ENCODE results near the gene LIPF. TPM values are rescaled to one million over a fixed set of nuclear protein-coding genes. Genes with fewer than 3 reads are reported as not detected.
"Not testable (repeated sequence)": the region's sequence is repeated elsewhere in the genome, so short reads cannot be mapped to it uniquely, and the experiment has no call there.

The LIPF gene
- total RNA-seq, 4 donors from 2014 or later, result not detected

DNA sequence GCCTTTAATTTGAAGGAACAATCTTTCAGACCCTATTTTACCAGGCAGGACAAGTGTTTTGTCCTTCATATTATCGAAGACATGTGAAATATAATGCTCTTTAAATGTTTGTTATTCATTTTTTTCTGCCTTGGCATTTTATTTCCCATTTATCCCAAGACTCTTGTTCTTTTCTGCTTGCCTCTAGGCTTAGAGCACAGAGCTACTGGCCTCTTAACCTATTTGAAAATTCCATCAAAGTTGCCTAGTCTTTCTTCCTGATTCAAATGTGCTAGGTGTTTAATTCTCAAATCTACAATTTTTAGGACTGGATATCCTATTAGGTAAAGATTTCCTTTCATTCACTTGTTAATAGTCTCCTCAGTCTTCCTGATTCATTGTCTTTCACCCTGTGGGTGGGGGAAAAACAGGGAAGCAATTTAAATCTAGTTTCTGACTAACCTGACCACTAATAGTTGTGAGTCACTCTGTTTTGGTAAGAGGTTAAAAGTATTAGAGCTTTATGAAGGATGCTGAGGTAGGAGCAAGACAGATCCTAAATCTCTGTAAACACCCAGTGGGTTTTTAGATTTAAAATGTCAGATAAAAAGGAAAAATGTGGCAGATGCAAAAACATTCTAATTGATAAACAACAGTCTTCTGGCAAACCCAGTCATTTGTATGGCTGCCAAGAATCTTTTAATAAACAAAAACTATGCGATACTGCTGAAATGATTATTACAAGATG, 43.4 kb downstream of the LIPF start:
- no peak for DNase-seq (ENCODE audit: low spot score in 2 of 2)
- H3K9me3 ChIP-seq, result no peaks in the 10 kb centered on the region
- H3K4me3 ChIP-seq, result no peak overlapping the region
- H3K4me1 ChIP-seq, result peaks cover 0 to 13% (median 4%) of the 10 kb centered on the region in 4 donors
- WGBS, 2 donors, result 35 to 47% methylated on average over 2 of the region's 2 CpGs
- TF ChIP-seq POLR2A (IDR thresholded peaks at IDR 0.05), result no peak
- H3K27ac ChIP-seq, result no peak overlapping the region
- no peaks in the 10 kb centered on the region for H3K27me3 ChIP-seq
- H3K36me3 ChIP-seq, result no peaks in the 10 kb centered on the region

DNA sequence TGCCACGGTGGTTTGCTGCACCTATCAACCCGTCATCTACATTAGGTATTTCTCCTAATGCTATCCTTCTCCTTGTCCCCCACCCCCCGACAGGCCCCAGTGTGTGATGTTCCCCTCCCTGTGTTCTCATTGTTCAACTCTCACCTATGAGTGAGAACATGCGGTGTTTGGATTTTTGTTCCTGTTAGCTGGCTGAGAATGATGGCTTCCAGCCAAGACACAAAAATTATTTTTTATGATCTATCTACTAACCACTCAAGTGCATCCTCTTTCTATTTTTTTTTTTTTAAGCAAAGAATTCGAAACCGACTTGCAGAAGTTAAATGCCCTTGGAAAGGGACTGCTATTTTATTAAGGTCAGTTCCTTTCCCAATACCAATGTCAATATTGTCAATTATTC, 45.1 kb downstream of the LIPF start:
- 51 to 61% methylated on average over 6 of the region's 6 CpGs for WGBS, 2 donors
- not testable (repeated sequence) for H3K4me3 ChIP-seq

DNA sequence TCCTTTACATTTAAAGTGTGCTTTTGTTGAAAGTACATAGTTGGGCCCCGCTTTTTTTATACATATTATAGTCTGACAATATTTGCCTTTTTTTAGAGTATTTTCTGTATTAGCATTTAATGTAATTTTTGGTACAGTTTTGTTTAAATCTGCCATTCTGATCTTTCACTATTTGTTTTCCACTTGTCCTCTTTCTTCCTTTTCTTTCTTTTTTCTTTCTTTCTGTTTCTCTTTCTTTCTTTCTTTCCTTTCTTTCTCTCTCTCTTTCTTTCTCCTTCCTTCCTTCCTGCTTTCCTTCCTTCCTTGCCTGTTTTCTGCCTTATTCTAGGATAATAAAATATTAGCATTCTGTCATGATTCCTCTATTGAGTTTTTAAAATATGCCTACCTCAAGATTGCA, 51.3 kb downstream of the LIPF start:
- WGBS, 2 donors, result 93 to 94% methylated on average over 1 of the region's 1 CpG
- TF ChIP-seq, protein P1, sequence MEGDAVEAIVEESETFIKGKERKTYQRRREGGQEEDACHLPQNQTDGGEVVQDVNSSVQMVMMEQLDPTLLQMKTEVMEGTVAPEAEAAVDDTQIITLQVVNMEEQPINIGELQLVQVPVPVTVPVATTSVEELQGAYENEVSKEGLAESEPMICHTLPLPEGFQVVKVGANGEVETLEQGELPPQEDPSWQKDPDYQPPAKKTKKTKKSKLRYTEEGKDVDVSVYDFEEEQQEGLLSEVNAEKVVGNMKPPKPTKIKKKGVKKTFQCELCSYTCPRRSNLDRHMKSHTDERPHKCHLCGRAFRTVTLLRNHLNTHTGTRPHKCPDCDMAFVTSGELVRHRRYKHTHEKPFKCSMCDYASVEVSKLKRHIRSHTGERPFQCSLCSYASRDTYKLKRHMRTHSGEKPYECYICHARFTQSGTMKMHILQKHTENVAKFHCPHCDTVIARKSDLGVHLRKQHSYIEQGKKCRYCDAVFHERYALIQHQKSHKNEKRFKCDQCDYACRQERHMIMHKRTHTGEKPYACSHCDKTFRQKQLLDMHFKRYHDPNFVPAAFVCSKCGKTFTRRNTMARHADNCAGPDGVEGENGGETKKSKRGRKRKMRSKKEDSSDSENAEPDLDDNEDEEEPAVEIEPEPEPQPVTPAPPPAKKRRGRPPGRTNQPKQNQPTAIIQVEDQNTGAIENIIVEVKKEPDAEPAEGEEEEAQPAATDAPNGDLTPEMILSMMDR (IDR thresholded peaks at IDR 0.05), result no peak
- no peak for TF ChIP-seq EP300 (IDR thresholded peaks at IDR 0.05)
- no peak for DNase-seq (ENCODE audit: low spot score in 2 of 2)
- Histone ChIP-seq H3K9me3 (no peaks in the 10 kb centered on the region), H3K4me1 (no peaks in the 10 kb centered on the region), H3K27me3 (no peaks in the 10 kb centered on the region), H3K36me3 (no peaks in the 10 kb centered on the region), H3K27ac (no peak overlapping the region), H3K4me3 (no peak overlapping the region)

More for the DNA sequence above, 45.1 kb downstream of the LIPF start:
- not testable (repeated sequence) for H3K27ac ChIP-seq; H3K9me3 ChIP-seq; DNase-seq (ENCODE audit: low spot score in 2 of 2); H3K27me3 ChIP-seq; H3K36me3 ChIP-seq
- peaks cover 0 to 13% (median 4%) of the 10 kb centered on the region in 4 donors for H3K4me1 ChIP-seq

DNA sequence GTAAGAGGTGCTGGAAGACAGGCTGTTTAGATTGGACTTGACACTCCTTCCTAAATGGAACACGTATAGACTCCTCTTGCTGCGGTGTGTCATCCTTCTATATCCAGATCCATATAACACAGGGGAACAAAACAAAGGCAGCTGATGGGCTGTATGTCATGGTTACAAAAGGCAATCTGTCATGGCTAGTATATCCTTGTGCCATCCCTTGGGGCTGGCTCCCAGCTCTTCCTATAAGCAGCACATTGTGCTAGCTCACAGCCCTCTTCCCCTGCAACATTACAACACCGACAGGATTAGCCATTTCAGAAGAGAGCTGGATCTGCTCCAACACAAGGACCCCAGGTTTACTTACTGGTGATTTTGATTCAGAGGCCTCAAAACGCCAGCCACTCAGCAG, 57.1 kb downstream of the LIPF start:
- no peak for DNase-seq (ENCODE audit: low spot score in 2 of 2)
- Histone ChIP-seq H3K27ac (no peak overlapping the region), H3K9me3 (no peaks in the 10 kb centered on the region), H3K36me3 (no peaks in the 10 kb centered on the region), H3K4me1 (no peaks in the 10 kb centered on the region), H3K4me3 (no peak overlapping the region), H3K27me3 (no peaks in the 10 kb centered on the region)
- WGBS, 2 donors, result 52 to 57% methylated on average over 4 of the region's 4 CpGs
- TF ChIP-seq POLR2A (IDR thresholded peaks at IDR 0.05) (no peak), EP300 (IDR thresholded peaks at IDR 0.05) (no peak)
- TF ChIP-seq, protein P1 (IDR thresholded peaks at IDR 0.05), result no peak

GRCh38 chr10:88725798-88726197, 61.6 kb downstream of the LIPF start:
- no peaks in the 10 kb centered on the region for H3K36me3 ChIP-seq
- TF ChIP-seq EP300 (IDR thresholded peaks at IDR 0.05), result no peak
- TF ChIP-seq, protein P1 (IDR thresholded peaks at IDR 0.05), result no peak
- TF ChIP-seq POLR2A (IDR thresholded peaks at IDR 0.05), result no peak
- no peak overlapping the region for H3K27ac ChIP-seq
- H3K4me1 ChIP-seq, result no peaks in the 10 kb centered on the region
- no peak overlapping the region for H3K4me3 ChIP-seq
- H3K27me3 ChIP-seq, result no peaks in the 10 kb centered on the region
- H3K9me3 ChIP-seq, result no peaks in the 10 kb centered on the region
- DNase-seq (ENCODE audit: low spot score in 2 of 2), result no peak
- WGBS, 2 donors, result 7 to 20% methylated on average over 1 of the region's 1 CpG

DNA sequence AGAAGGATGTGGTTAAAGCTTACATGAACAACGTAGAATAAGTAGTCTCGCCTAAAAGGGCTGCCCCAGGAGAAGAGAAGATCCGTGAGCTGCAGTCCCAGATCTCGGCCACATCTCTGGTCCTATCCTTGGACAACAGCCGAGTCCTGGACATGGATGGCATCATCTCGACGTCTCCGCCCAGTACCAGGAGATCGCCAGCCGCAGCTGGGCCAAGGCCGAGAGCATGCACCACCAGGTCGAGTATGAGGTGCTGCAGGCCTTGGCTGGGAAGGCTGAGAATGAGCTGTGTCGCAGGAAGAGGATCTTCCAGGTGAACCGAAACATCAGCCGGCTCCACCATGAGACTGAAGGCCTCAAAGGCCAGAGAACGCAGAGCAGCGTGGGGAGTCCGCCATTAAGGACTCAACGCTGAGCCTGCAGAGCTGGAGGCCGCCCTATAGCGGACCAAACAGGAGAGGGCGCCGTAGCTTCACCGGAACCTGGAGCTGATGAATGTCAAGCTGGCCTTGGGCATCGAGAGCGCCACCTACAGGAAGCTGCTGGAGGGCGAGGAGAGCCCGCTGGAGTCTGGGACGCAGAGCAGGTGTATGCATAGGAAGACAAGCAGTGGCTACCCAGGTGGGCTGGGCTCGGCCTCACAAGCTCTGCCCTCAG, 64.0 kb downstream of the LIPF start:
- no peak overlapping the region for H3K27ac ChIP-seq
- no peaks in the 10 kb centered on the region for H3K4me1 ChIP-seq
- 77 to 81% methylated on average over 30 of the region's 30 CpGs for WGBS, 2 donors
- H3K36me3 ChIP-seq, result no peaks in the 10 kb centered on the region
- no peak for DNase-seq (ENCODE audit: low spot score in 2 of 2)
- H3K27me3 ChIP-seq, result no peaks in the 10 kb centered on the region
- TF ChIP-seq EP300 (IDR thresholded peaks at IDR 0.05) (no peak), POLR2A (IDR thresholded peaks at IDR 0.05) (no peak)
- TF ChIP-seq, protein P1 (IDR thresholded peaks at IDR 0.05), result no peak
- no peaks in the 10 kb centered on the region for H3K9me3 ChIP-seq
- no peak overlapping the region for H3K4me3 ChIP-seq
